GM18868 (cell line): Measurements from ENCODE around the gene RNF150.
"Not testable (repeated sequence)": the region's sequence is repeated elsewhere in the genome, so short reads cannot be mapped to it uniquely, and the experiment has no call there.

ENCODE experiments used
- ATAC-seq: cut with Tn5 transposase; IDR thresholded peaks from one replicate; pipeline ENCODE4 v1.9.1; 2021; ENCODE audit warnings: mild to moderate bottlenecking, moderate library complexity; ENCODE audit not compliant: unreplicated experiment

RNF150 gene

DNA sequence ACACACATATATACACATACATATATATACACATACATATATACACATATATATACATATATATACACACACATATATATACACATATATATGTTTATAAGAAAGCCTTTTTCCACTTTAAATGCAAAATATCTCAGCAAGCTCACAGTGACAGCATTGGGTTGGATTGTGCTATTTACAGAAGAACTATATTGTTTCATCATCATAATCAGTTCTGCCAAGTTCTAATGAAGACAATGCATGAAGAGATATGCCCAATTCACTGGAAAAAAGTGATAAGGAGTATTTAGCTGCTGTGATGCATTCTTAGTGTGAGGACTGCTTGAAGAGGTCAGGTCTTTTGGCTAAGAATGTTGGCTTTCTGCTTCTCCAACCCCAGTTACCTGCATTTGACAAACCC lies 54.4 kb downstream of the RNF150 start:
- no peak for ATAC-seq

DNA sequence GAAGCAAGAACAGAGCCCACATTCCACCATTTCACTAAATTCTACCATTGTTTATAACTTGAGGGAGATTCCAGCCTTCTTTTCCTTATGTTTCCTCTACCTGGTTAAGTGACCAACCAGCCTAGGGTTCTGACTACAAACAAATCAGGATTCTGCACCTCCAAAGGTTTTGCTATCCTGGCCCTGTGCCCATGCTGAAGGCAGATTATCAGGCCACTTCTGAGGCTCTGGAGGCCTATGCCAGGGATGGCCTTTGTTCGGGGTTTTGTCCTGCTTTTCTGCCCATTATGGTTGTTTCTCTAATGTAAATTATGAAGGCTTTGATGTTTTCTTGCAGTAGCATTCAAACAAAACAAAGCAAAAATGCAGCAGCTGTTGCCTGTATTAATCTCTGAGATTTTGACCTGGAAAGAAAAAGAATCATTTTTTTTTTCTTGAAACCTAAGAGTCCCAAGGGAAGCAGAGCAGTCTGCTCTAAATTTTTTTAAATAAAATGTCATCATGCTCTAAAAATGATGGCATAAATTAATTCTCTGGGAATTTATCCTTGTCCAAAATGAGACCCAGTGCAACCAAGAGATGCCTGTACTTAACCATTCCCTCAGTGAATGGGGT lies 55.6 kb downstream of the RNF150 start:
- no peak for ATAC-seq

DNA sequence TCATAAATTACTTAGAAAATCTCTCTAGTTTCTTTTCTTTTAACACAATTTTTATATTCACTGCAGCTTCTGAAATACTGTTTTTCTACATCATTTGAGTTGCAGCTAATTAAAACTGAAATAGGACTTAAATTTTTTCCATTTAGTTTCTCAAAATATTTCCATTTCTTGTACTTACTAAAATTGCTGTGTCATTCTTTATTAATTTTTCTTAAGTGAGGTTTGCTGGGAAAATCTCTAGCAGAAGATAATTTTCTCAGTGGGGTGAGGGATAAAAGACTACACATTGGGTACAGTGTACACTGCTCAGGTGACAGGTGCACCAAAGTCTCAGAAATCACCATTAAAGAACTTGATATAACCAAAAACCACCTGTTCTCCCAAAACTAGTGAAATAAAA lies 57.7 kb downstream of the RNF150 start:
- no peak for ATAC-seq

DNA sequence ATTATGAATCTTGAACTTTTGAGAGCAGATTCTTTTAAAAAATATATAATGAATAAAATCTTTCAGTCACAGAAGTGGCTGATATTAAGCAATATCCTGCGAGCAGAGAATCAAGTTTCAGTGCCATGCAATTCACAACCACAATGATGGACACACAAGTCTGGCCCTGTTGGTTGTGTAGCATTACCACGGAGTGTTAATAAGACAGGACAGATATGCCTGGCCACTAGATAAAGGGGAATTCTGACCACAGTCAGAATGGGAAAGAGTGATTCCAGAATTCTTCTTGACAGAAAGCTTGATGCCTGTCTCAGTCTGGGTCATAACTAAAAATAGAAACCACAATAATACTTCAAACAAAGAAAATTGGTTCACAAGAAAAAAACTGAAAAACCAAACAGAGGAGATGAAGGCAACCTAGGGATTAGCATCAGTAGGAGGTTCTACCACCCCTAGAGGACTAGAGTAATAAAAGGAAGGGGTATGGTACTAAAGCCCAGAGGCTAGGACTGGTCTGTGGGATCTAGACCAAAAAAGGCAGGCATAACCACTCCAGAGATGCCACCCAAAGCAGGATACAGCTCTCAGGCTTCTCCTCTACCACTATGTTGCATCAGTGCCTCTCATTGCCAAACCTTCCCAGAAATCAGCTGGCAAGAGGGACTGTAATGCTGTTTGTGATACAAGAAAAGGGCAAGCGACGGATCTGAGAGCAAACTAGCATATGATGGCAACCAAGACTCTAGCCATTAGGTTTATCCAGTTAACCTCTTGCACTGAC lies 59.0 kb downstream of the RNF150 start:
- ATAC-seq: peak; percentile 67

DNA sequence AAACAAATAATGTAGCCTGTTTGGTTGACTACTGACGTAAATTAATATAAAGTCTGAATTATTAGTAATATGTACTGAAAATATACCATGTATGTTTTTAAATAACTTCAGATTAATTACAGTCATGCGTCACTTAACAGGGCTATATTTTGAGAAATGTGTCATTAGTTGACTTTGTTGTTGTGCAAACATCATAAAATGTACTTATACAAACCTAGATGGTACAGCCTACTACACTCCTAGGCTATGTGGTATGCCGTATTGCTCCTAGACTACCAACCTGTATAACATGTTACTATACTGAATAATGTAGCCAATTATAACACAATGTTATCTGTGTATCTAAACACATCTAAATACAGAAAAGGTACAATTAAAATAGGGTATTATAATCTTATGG lies 66.6 kb downstream of the RNF150 start:
- ATAC-seq: no peak

DNA sequence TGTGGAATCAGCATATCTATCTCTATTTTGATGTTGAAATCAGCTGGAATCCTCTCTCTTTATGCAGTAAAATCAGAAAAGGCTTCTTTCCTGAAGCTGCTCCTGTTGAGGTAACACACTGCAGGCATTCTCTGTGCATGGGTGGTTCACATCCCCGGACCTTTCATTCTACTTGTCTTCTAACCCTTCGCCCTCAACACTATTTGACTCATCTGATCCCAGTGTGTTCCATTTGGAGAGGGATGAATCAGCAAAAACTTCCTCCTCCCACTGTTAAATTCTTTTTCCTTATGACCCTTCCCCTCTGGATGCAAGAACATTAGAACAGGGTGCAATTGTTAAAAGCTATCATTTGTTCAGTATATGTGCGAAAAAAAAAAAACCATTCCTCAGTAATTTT lies 67.4 kb downstream of the RNF150 start:
- ATAC-seq: no peak

DNA sequence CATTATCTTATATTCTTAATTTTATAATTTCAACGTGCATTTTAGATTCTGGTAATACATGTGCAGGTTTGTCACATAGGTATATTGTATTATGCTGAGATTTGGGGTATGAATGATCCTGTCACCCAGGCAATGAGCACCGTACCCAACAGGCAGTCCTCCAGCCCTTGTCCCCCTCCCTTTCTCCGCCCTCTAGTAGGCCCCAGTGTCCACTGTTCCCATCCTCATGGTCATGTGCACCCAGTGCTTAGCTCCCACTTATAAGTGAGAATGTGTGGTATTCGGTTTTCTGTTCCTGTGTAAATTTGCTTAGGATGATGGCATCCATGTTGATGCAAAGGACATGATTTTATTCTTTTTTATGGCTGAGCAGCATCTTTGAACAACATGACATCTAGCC lies 70.6 kb downstream of the RNF150 start:
- ATAC-seq: no peak

DNA sequence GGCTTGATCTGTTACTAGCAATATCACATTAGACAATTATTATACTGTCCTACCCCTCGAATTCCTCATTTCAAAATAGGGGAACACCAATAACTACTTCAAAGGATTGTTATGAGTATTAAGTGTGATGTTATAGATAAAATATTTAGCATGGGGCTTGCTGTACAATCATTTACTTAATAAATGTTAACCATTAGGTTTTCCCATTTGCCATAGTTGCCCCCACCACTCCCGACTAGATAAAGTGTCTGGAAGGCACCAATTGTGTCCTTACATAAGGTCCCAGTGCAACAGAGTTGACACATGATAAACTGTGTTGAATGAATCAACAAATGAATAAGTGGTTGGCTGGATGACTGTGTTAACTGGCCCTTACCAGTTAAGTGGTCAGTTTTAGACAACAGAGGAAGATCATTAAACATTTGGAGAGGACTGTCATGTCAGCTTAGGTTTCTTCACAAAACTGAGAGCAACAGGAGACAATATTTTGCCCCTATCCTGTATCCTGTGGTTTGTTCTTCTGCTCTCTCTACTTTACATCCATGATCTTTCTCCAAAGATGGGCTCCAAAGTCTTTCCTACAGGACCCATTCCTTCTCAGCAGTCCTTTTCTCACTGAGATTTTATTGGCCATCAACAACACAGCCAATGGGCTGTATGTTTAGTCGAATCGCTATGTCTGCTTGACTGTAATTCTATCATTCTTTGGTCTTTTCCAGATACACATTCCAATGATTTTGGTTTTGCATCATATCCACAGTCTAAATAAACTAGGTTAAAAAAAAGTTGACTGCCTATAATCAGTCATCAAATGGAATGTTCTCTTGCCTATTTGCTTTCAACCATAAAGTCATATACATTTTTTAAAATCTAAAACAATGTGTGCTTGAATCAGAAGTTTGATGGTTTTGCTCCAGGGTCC lies 74.4 kb downstream of the RNF150 start:
- no peak for ATAC-seq

DNA sequence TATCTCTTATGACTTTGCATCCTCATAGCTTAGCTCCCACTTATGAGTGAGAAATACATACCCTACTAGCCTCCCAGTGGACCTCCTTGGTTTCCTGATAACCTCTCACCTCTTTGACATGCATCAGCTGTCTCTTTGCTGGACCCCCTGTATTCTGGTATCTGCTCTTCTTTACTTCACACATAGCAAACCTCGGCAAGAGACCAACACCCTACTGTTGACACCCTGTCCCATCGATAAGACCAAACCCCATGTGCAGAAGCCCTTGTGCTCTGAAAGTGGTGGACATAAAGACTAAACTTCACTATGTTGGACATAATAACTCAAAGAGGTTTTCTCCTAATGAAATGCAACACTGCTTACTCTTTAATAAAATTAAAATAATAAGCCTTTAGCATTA lies 75.7 kb downstream of the RNF150 start:
- no peak for ATAC-seq

DNA sequence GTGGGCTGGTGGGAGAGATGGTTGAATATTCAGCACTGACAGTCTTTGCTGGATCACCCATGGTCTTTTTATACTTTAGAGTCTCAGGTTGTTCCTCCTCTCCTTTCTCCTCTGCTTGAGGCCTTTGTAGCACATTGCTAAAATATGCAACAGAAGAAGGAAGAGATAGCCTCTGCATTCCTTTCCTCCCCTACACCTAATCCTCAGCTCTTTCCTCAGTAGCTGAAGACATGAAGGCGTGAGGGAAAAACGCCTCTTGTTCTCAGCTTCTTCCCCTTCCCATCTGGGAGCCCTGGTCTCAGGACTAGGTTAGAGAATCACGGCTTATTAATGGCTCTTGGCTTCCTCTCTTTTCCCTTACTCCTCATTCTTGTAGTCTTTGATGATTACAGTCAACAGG lies 76.8 kb downstream of the RNF150 start:
- no peak for ATAC-seq

DNA sequence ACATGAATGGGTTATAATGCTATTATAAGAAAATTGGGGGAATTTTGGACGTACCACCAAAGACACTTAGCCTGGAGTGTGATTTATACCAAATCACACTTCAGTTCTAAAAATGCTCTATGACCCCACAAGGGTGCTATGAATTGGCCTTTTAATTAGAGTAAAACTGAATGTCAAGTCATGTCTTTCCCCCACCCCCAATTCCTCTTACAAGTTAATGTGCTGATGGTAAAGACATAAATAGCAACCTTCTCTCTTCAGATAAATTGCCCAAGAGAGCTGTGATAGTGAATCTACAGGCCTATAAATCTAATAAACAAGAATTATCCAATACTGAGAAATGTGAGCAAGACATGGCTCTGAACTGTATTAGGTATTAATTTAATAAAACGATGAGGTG lies 78.8 kb downstream of the RNF150 start:
- ATAC-seq: no peak

DNA sequence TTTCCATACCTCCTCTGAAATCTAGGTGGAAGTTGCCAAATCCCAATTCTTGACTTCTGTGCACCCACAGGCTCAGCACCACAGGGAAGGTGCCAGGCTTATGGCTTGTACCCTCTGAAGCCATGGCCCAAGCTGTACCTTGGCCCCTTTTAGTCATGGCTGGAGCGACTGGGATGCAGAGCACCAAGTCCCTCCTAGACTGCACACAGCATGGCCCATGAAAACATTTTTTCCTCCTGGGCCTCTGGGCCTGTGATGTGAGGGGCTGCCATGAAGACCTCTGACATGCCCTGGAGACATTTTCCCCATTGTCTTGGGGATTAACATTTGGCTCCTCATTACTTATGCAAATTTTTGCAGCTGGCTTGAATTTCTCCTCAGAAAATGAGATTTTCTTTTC lies 82.3 kb downstream of the RNF150 start:
- ATAC-seq: not testable (repeated sequence)

DNA sequence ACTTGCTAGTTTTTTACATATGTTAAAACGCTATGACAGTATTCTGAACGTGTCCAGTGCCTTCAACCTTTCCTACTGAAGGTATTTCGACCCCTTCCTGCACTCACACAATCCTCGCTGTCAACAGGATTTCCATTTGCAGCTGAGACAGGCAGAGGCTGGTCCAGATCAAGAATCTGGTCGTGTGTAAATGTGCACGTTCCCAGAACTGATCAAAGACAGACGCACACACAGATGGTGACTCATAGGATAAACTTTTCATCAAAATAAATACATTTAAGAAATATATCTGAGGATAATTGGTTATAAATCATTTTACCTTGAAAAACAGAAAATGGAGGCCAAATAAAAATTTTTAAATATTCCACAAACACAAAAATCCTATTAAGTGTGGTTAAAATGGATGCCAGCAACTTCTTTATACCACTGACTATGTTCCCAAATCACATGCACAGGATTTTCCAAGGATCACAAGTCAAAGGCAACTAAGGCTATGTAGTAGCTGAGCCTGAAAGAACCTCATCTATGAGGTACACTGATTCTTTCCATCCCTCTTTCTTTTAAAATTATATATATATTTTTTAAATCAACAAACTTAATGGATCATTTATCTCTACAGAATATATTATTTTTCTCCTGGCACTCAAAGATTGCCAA lies 85.9 kb downstream of the RNF150 start:
- ATAC-seq: no peak

DNA sequence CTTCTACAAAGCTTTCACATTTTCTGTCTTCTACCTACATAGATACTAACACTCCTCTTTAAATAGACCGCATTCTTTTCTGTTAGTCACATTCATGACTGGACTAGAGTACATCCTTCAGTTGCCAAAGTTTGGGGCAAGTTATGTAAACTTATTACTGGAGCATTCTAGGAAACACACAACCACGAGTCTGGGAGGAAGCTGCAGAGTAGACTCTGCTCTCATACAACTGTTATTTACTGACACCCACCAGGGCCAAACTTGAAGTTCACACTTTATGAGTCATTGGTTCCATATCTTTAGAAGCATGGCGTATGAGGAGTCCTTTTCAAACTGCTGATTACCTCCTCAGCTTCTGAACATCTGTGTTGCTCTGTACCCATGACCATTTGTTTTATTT lies 87.0 kb downstream of the RNF150 start:
- ATAC-seq: peak; percentile 56

DNA sequence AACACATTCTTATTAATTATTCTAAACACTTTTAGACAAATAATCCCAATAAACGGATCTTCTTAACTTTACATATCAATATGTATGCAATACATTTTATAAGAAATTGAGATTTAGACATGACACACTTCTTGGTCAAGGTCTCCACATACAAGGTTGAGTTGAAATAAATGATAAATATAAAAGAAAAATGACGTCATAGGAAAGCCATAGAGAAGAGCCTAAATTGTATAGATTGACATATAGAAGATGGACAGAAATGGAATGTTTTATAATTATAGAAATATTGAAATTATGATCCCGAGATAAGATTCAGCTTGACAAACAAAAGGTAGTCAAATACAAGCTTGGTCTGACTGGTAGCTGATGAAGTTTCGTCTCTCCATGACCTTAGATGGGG lies 87.4 kb downstream of the RNF150 start:
- peak; percentile 19 for ATAC-seq

DNA sequence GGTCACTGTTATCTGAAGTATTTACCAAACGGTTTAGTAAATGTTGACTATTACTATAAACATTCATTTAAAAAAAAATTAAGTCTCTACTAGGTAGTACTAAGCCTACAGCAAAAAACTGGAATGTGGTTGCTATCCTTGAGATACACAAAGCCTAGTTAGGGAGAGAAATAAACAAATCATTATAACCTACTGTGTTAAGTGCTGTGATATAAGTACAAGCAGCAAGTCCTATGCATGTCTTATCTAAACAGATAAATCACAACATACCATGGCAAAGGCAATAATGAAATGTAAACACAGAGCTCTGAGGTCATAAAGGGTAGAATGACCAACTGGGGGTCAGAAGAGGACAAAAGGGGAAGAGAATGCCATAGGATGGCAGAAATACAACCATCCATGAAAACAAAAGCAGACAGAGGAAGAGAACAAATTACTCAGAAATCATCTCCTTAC lies 92.2 kb downstream of the RNF150 start:
- no peak for ATAC-seq

DNA sequence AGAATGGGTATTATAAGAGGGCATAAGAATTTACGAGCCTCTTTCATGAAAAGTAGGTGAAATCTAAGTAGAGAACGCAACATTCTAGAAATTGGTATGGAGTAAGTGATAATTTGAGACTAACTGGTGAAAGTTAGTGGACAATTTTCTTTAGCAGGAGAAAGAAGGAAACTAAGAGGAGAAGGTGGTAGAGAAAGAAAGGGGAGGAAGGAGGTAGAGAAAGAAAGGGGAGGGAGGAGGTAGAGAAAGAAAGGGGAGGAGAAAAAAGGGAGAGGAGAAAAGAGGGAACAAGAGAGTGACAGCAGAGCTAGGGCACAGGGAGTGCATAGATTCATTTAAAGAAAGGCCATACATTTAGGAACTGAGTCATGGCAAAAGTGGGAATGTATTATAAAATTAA lies 94.1 kb downstream of the RNF150 start:
- no peak for ATAC-seq

DNA sequence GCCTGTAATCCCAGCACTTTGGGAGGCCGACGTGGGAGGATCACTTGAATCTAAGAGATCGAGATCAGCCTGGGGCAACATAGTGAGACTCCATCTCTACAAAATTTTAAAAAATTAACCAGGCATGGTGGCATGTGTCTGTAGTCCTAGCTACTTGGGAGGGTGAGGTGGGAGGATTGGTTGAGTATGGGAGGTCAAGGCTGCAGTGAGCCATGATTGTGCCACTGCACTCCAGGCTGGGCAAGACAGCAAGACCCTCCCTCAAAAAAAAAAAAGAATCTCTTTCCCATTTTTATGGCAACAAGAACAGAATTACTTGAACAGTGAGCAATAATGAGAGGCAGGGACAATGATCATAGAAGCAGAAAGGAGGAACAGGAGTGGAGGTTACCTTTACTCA lies 94.8 kb downstream of the RNF150 start:
- ATAC-seq: no peak

DNA sequence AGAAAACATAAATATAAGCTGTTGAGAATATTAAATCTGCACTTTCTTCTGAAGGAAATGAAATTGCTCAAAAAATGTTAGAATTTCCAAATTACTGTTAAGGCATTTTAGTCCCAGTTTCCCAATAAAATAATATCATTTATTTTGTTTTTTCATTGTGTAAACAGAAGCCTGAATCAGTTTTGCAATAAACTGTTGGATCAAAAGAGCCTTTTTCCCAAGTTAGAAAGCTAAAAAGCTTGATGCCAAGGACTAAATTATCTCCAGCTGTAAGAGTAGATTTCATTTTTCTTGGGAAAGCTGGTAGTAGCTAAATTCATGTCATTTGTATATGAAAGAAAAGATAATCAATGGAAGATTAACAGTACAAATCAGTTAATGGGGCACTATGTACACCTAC lies 95.8 kb downstream of the RNF150 start:
- ATAC-seq: no peak

DNA sequence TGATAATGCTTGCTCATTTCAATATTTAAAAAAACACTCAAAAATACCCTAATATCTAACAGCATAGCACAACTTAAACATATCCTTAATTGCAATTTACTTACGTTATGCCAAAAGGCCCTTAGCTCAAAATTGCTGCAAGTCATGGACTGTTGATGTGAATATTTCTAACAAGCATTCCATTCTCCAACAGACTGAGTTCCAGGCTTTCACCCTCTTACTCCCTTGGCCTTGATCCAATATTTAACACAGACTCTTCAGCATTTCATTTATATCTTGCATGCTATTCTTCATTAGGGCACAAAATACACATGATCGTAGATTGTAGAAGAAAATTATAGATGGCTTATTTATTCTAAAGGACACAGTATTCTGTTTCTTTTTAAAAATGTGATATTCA lies 96.5 kb downstream of the RNF150 start:
- no peak for ATAC-seq

DNA sequence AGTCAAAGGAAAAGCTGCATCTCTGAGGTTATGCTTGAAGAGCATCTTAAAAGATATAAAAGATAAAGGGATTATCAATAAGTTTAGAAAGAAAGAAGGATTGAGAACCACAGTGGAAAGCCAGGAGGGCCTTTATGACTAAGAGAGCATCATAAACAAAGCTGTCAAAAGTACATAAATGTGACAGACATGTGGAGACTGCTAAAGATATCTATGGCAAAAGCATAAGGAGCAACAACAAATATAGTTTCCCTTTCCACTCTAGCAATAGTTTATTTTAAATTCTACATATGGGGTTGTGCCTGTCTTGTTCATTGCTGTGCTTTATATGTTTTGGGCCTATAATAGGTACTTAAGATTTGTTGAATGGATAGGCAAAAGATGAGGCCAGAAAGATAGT lies 97.3 kb downstream of the RNF150 start:
- no peak for ATAC-seq
